GM10266 (cell line): ENCODE data around the gene CREG1.
A peak's percentile ranks its signal among the peaks of the same experiment; 100 is the strongest.

Source experiments
- DNase-seq: peaks from one replicate; pipeline ENCODE4 v3.0.0; 2012; ENCODE audit errors: extremely low spot score
- TF ChIP-seq, protein P1 (sequence below): IDR thresholded peaks from 2 replicates; pipeline ENCODE4 v1.5.1; 2012; ENCODE audit warnings: mild to moderate bottlenecking, low read depth; ENCODE audit not compliant: control insufficient read depth, insufficient read depth; ENCODE audit errors: missing control alignments

The CREG1 gene

DNA sequence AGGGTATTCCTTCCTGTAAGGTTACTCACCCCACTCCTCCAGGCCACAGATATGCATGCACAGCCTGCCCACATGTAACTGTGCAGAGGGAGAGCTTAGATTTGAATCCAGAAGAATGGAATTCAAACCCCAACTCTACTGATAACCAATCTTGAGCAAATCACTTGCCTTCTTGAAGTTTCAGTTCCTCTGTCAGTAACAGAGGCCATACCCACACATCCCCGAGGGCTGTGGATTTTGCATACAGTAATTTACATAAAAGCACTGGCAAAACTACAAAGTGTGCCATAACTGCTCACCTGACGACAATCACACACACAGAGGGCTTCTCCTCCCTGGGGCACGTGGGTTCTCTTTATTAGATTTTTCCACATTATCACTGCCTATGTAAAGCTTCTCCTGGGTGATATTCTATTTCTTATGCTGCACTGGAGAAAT is 53.9 kb downstream of the CREG1 start:
- TF ChIP-seq, protein P1, sequence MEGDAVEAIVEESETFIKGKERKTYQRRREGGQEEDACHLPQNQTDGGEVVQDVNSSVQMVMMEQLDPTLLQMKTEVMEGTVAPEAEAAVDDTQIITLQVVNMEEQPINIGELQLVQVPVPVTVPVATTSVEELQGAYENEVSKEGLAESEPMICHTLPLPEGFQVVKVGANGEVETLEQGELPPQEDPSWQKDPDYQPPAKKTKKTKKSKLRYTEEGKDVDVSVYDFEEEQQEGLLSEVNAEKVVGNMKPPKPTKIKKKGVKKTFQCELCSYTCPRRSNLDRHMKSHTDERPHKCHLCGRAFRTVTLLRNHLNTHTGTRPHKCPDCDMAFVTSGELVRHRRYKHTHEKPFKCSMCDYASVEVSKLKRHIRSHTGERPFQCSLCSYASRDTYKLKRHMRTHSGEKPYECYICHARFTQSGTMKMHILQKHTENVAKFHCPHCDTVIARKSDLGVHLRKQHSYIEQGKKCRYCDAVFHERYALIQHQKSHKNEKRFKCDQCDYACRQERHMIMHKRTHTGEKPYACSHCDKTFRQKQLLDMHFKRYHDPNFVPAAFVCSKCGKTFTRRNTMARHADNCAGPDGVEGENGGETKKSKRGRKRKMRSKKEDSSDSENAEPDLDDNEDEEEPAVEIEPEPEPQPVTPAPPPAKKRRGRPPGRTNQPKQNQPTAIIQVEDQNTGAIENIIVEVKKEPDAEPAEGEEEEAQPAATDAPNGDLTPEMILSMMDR, result no peak
- DNase-seq, result peak; percentile 74

DNA sequence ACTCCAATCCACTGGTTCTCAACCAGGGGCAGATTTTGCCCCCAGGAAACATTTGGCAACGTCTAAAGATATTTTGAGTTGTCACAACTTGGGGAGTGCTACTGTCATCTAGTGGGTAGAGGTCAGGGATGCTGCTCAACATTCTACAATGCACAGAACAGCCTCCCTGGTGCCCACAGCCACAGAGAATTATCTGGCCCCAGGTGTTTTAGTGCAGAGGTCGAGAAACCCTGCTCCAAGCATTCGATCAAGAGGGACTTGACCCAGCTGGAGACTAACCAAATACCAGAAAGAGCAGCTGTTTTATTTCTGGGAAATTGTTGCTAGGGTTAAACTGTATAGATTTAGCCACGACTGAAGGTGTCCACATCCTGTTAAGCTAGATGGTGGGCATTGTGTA is 54.5 kb downstream of the CREG1 start:
- no peak for DNase-seq
- TF ChIP-seq, protein P1, result no peak

DNA sequence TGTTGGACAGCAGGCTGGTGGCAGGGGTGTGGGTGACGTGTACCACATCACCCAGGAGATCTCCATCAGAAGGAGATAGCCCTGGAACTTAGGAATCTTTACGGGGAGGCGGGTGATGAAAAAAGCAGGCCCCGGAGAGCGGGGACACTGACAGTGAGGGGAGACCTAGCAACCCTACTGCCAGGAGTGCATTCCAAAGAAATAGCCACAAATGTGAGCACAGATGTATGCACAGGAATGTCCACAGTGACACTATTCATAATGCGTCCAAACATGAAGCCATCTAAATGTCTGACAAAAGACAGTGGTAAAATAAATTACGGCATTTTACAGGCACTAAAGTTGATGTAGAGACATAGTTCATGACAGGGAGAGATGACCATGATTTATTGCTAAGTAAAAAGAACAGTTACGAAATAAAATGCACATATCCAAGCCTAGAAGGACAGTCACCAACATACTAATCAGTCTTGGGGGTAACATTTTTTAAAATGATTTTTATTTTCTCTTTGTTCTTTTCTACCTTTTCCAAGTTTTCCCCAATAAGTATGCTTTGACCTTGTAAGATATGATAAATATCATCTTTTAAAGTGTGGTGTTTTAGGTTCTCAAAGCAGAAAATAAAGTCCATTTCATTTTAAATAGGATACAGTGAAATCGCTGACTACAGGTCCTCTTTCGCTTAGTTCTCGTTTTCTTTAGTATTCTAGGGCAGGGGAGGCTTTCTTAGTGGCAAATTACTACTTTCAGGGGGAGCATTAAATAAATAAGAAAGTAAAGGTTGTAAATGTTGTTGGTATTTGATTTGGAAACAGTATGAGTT is 56.6 kb downstream of the CREG1 start:
- no peak for DNase-seq
- TF ChIP-seq, protein P1, result no peak

DNA sequence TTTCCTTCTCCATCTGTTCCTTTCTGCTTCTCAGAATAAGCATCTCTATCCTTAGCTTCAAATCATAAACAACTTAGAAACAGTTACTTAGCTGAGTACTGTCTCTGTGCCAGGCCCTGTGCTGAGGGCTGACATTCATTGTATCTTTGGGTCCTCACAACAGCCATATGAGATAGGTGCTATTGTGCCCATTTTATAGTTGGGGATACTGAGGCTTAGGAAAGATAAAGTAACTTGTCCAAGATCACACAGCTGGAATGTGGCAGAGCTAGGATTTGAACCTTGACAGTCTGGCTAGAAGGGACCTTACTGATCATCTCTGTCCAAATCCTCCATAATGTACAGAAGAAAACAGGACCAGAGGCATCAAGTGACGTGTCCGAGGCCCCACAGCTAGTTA is 60.2 kb downstream of the CREG1 start:
- TF ChIP-seq, protein P1, result no peak
- DNase-seq, result no peak

DNA sequence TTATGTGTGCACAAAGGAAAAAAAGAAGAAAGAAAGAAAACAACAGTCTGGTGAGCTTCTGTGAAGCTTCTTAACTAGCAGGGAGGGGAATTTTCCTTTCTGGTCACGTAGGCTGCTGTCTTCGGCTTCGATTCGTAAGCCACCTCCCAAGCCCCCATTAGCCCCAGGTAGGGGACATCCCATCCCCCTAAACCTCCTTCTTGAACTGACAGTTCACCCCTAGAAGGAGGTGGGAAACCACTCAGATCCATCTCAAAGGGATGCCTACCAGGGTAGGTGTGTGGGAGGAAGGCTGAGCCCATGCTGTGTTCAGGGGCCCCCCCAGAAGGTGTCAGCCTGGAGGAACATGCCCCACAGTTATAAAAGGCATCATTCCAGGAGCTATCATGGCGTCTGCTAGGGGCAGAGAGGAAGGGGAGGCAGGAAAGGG is 61.1 kb downstream of the CREG1 start:
- DNase-seq, result no peak

DNA sequence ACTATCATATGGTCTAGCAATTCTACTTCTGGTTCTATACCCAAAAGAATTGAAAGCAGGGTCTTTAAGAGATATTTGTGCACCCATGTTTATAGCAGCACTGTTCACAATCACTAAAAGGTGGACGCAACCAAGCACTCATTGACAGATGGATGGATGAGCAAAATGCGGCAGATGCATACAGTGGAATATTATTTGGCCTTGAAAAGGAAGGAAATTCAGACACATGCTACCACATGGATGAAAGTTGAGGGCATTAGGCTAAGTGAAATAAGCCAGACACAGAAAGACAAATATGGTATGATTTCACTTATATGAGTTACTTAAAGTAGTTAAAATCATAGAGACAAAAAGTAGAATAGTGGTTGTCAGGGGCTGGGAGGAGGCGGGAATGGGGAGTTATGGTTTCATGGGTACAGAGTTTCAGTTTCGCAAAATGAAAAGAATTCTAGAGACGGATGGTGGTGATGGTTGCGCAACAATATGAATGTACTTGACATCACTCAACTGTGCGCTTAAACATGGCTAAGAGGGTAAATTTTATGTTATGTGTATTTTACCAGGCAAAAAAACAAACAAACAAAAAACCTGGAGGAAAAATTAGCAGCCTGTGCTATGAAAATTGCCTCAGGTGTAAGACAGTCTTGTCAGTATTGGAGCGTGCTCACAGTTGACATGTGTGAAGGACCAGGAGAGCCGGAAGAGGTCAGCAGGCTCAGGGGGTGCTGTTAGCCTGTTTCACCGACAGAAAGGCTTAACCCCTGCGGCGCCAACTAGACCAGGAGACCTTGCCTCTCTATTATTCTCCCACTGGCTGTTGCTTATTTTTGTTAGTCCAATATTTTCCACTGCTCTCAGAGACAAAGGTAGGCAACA is 61.7 kb downstream of the CREG1 start:
- no peak for DNase-seq
- TF ChIP-seq, protein P1, result no peak

More for the DNA sequence above, 61.1 kb downstream of the CREG1 start:
- TF ChIP-seq, protein P1, result no peak
